ENCODE results near the gene STPG2.

DNA sequence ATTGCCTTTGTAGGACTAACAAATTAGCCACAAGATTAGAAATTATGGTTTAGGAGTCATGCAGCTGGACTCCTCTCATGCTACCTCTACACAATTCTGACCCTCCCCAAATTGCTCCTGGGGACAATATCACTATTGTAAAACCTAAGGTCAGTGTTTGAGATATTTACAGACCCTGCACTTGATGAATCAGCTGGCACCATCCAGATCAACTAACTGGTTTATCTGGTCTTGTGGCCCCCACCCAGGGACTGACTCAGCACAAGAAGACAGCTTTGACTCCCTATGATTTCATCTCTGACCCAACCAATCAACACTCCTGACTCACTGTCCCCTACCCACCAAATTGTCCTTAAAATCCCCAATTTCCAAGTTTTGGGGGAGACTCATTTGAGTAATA, 192.4 kb downstream of the STPG2 start:
- TF ChIP-seq POLR2A (IDR thresholded peaks at IDR 0.05; ENCODE audit: low read length) = no peak
- TF ChIP-seq GATA1 (IDR thresholded peaks at IDR 0.05; ENCODE audit: low read depth, low read length) = no peak

All from erythroblast (primary cell).